A549 treated with AZD9567 at 1 μM for 4 hours (cell line): ENCODE data around the gene MEMO1. TPM values are rescaled to one million over a fixed set of nuclear protein-coding genes. Genes with fewer than 3 reads are reported as not detected.

Source experiments
- total RNA-seq: library from RNA; stranded (reverse); fragments of 200-300 nt; extraction: Qiagen RNA extraction; gene quantifications from 5 replicates; pipeline ENCODE4 v1.2.3, GENCODE V29; 2022; ENCODE audit not compliant: insufficient read depth

Gene MEMO1
- 76.6 to 116 TPM (median 78.9 TPM) in 5 replicates for total RNA-seq

DNA sequence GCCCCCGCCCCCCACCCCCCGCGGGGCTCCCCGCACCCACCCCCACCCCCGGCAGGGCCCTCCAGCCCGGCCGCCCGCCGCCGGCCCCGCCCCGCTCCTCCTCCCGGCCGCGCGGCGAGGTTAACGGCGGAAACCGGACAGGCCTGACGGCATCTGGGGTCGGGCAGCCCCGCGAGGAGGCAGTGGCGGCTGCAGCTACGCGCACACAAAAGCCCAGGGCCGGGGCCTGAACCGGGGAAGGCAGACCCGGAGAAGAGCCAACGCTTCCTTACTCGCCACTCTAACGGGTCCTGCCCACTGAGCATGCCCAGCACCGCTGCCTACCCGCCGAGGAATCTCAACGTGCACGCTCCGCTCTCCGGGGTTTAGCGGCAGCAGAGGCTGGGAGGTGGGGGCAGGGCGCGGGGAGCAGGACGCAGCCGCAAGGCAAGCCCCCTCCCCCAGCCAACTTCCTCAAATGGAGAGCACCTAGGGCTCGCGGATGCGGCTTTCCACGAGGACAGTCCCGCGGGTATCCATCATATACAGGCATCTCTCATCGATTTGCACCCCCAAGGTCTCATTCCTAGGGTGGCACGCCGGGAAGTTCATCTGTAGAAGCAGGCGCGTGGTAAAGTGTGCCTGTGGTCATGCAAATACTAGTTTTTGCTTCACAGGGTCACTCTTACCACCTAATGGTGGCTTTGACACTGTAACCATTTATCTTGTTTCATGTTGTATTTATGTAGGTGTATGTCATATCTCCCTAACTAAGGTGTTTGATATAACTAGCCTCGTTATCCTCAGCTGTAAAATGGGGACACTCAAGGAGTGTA lies at the start of gene MEMO1:
TSS of gene MEMO1 (minus strand) at position 339 of the 815 bp plus-strand sequence. CDS start 761 bp downstream, outside the sequence.

DNA sequence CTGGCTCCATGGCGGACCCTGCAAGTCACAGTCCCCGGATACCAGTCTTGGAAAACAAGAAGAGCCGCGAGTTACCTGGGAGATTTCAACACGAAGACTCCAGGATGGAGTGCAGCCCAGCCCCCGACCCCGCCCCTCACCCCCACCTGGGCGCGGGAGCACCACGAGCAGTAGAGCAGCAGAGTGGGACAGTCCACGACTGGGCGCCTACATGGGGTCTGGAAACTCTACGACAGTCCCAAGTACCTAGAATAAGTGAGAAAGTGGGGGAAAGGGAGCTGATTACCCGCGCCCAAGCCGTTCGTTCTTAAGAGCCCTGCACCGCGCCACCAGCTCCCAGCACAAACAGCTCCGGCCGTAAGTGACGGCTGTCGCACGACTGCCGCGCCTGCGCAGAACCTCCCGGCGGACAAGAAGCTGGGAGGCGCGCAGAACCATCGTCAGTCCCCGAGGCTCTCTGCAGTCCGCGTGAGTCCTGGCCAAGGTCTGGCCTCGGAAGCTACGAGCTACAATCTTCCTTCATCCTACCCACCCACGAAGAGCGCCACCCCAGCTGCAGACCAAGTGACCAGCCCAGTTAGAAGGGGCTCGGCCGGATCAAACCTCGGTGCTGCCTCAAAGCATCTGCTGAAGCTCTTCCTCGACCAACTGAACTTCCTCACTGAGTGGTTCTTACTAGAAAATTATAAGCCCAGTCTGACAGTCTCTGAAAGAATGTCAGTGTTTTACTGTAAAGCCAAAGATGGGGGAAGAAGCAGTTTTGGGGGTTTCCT lies 28.8 kb upstream of the MEMO1 start, which contains the start of gene DPY30:
TSS of gene DPY30 (minus strand) at position 359 of the 773 bp plus-strand sequence. CDS start at position 10, 349 bp downstream.

Other genes with a start within 250 kb of the MEMO1 start
- gene DPY30, start 28.8 kb upstream of the MEMO1 start, total RNA-seq: 112 to 130 TPM (median 120 TPM) in 5 replicates
- gene SPAST, start 52.5 kb upstream of the MEMO1 start, total RNA-seq: 10.8 to 18.0 TPM (median 14.9 TPM) in 5 replicates
- gene SLC30A6, start 154.9 kb upstream of the MEMO1 start, total RNA-seq: 15.4 to 21.0 TPM (median 17.8 TPM) in 5 replicates